H1 (cell line): Measurements from ENCODE around the gene COLQ. TPM values are rescaled to one million over a fixed set of nuclear protein-coding genes. Genes with fewer than 3 reads are reported as not detected.

Experiments used
- KDM1A ChIP-seq: fragments of 200-600, 300-600 bp; sonication (generic); IDR thresholded peaks from 2 replicates; pipeline ENCODE4 v1.7.1; 2016; ENCODE audit warnings: mild to moderate bottlenecking, low read length, borderline replicate concordance
- NANOG ChIP-seq: IDR thresholded peaks from 2 replicates; pipeline ENCODE4 v1.6.1; 2011; ENCODE audit warnings: low read length, low read depth, mild to moderate bottlenecking, inconsistent platforms; ENCODE audit not compliant: insufficient read depth, poor library complexity, severe bottlenecking
- POU5F1 ChIP-seq: IDR thresholded peaks from 2 replicates; pipeline ENCODE4 v1.6.1; 2011; ENCODE audit warnings: low read depth, mild to moderate bottlenecking, low read length, moderate library complexity
- RBBP5 ChIP-seq: IDR thresholded peaks from 2 replicates; pipeline ENCODE4 v1.7.1; 2012; ENCODE audit warnings: low read depth, mild to moderate bottlenecking, inconsistent platforms, low read length, moderate library complexity, borderline replicate concordance
- SP1 ChIP-seq: IDR thresholded peaks from 2 replicates; pipeline ENCODE4 v1.6.1; 2011; ENCODE audit warnings: low read depth, low read length
- SP4 ChIP-seq: IDR thresholded peaks from 2 replicates; pipeline ENCODE4 v1.6.1; 2012; ENCODE audit warnings: low read length, inconsistent platforms
- SUZ12 ChIP-seq: fragments of 200-600 bp; sonication (generic); IDR thresholded peaks from 2 replicates; pipeline ENCODE4 v1.6.1; 2012; ENCODE audit warnings: mild to moderate bottlenecking, inconsistent platforms, low read length, moderate library complexity, mixed read lengths
- polyA plus RNA-seq, 7 experiments: library from polyadenylated mRNA; depleted of rRNA in 3 of 7; stranded (reverse) in 5 of 7; unstranded in 2 of 7; fragments of >200 nt in 5 of 7; fragments of 200-250 nt in 2 of 7; gene quantifications; 1 replicate in 5 of 7; 2 replicates in 1 of 7; 4 replicates in 1 of 7; pipeline versions ENCODE4 v1.2.1 to v1.2.3, GENCODE V29; 2011 to 2013; ENCODE audit warnings: missing spikeins in 2 of 7, mixed read lengths in 2 of 7
- total RNA-seq: library from RNA; stranded (reverse); fragmentation: NEBNext Ultra II Directional; extraction: Animal tissue kit (Norgen Biotek cat#: 25700); gene quantifications from 2 replicates; pipeline ENCODE4 v1.2.1, GENCODE V29; 2021
- TF ChIP-seq, protein P1 (sequence below): fragments of 300-600 bp; sonication (generic); IDR thresholded peaks from 2 replicates; pipeline ENCODE4 v1.7.1; 2012; ENCODE audit warnings: low read length, moderate library complexity, mild to moderate bottlenecking, inconsistent platforms; ENCODE audit not compliant: insufficient replicate concordance
- TF ChIP-seq, protein P2 (sequence below): IDR thresholded peaks from 2 replicates; pipeline ENCODE4 v1.6.1; 2012; ENCODE audit warnings: low read length, inconsistent platforms

Gene COLQ
- total and polyA plus RNA-seq, 2 of the 8 experiments (the other 6 are each of a cell fraction or from before 2014, with no cell fraction given): 1.5 to 1.9 TPM

DNA sequence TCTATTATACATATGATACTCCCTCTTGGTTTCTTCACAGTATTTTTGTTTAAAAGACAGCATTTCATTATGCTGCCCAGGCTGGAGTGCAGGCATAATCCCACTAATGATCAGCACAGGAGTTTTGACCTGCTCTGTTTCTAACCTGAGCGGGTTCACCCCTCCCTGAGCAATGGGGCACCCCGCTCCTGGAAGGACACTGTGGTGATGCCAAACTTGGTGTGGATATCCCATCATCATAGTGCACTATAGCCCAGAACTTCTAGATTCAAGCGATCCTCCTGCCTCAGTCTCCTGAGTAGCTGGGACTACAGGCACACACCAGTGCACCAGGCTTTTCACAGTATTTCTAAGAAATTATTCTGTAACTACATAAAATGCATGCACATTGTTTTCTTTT is 14.9 kb downstream of the COLQ start (continued):
- TF ChIP-seq, protein P1, sequence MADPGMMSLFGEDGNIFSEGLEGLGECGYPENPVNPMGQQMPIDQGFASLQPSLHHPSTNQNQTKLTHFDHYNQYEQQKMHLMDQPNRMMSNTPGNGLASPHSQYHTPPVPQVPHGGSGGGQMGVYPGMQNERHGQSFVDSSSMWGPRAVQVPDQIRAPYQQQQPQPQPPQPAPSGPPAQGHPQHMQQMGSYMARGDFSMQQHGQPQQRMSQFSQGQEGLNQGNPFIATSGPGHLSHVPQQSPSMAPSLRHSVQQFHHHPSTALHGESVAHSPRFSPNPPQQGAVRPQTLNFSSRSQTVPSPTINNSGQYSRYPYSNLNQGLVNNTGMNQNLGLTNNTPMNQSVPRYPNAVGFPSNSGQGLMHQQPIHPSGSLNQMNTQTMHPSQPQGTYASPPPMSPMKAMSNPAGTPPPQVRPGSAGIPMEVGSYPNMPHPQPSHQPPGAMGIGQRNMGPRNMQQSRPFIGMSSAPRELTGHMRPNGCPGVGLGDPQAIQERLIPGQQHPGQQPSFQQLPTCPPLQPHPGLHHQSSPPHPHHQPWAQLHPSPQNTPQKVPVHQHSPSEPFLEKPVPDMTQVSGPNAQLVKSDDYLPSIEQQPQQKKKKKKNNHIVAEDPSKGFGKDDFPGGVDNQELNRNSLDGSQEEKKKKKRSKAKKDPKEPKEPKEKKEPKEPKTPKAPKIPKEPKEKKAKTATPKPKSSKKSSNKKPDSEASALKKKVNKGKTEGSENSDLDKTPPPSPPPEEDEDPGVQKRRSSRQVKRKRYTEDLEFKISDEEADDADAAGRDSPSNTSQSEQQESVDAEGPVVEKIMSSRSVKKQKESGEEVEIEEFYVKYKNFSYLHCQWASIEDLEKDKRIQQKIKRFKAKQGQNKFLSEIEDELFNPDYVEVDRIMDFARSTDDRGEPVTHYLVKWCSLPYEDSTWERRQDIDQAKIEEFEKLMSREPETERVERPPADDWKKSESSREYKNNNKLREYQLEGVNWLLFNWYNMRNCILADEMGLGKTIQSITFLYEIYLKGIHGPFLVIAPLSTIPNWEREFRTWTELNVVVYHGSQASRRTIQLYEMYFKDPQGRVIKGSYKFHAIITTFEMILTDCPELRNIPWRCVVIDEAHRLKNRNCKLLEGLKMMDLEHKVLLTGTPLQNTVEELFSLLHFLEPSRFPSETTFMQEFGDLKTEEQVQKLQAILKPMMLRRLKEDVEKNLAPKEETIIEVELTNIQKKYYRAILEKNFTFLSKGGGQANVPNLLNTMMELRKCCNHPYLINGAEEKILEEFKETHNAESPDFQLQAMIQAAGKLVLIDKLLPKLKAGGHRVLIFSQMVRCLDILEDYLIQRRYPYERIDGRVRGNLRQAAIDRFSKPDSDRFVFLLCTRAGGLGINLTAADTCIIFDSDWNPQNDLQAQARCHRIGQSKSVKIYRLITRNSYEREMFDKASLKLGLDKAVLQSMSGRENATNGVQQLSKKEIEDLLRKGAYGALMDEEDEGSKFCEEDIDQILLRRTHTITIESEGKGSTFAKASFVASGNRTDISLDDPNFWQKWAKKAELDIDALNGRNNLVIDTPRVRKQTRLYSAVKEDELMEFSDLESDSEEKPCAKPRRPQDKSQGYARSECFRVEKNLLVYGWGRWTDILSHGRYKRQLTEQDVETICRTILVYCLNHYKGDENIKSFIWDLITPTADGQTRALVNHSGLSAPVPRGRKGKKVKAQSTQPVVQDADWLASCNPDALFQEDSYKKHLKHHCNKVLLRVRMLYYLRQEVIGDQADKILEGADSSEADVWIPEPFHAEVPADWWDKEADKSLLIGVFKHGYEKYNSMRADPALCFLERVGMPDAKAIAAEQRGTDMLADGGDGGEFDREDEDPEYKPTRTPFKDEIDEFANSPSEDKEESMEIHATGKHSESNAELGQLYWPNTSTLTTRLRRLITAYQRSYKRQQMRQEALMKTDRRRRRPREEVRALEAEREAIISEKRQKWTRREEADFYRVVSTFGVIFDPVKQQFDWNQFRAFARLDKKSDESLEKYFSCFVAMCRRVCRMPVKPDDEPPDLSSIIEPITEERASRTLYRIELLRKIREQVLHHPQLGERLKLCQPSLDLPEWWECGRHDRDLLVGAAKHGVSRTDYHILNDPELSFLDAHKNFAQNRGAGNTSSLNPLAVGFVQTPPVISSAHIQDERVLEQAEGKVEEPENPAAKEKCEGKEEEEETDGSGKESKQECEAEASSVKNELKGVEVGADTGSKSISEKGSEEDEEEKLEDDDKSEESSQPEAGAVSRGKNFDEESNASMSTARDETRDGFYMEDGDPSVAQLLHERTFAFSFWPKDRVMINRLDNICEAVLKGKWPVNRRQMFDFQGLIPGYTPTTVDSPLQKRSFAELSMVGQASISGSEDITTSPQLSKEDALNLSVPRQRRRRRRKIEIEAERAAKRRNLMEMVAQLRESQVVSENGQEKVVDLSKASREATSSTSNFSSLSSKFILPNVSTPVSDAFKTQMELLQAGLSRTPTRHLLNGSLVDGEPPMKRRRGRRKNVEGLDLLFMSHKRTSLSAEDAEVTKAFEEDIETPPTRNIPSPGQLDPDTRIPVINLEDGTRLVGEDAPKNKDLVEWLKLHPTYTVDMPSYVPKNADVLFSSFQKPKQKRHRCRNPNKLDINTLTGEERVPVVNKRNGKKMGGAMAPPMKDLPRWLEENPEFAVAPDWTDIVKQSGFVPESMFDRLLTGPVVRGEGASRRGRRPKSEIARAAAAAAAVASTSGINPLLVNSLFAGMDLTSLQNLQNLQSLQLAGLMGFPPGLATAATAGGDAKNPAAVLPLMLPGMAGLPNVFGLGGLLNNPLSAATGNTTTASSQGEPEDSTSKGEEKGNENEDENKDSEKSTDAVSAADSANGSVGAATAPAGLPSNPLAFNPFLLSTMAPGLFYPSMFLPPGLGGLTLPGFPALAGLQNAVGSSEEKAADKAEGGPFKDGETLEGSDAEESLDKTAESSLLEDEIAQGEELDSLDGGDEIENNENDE: no peak
- TF ChIP-seq, protein P2, sequence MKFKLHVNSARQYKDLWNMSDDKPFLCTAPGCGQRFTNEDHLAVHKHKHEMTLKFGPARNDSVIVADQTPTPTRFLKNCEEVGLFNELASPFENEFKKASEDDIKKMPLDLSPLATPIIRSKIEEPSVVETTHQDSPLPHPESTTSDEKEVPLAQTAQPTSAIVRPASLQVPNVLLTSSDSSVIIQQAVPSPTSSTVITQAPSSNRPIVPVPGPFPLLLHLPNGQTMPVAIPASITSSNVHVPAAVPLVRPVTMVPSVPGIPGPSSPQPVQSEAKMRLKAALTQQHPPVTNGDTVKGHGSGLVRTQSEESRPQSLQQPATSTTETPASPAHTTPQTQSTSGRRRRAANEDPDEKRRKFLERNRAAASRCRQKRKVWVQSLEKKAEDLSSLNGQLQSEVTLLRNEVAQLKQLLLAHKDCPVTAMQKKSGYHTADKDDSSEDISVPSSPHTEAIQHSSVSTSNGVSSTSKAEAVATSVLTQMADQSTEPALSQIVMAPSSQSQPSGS: no peak
- no peak for TF ChIP-seq SP4
- TF ChIP-seq POU5F1: no peak
- TF ChIP-seq KDM1A: no peak
- no peak for TF ChIP-seq NANOG
- no peak for TF ChIP-seq SP1
- no peak for TF ChIP-seq SUZ12
- no peak for TF ChIP-seq RBBP5
